ENCODE data around the gene CMTR2.
"Not testable (repeated sequence)": the region's sequence is repeated elsewhere in the genome, so short reads cannot be mapped to it uniquely, and the experiment has no call there.

CMTR2 gene

GRCh38 chr16:71288890-71289731, at the start of gene CMTR2:
TSS of gene CMTR2 (minus strand) at chr16:71289402. CDS start at chr16:71285920, 3,482 bp downstream.
- Mint-ChIP-seq H3K4me1 (peaks cover 13% of the 10 kb centered on the region), H3K9me3 (peaks cover 10 to 17% of the 10 kb centered on the region in 2 donors), H3K27ac (peak within 1 kb of the TSS; percentile 84 to 94), H3K27me3 (peaks cover 25% of the 10 kb centered on the region), H3K4me3 (peak within 1 kb of the TSS; percentile 73 to 94)
- ATAC-seq, result peak; percentile 98
- DNase-seq, result peak; percentile 88 to 95

- Mint-ChIP-seq H3K4me3 (no peak overlapping the region), H3K4me1 (no peaks in the 10 kb centered on the region), H3K27me3 (peaks cover 47% of the 10 kb centered on the region), H3K9me3 (peaks cover 0 to 7% of the 10 kb centered on the region in 2 donors), H3K27ac (no peak overlapping the region)
- ATAC-seq (no peak), DNase-seq (no peak)
Observed at GRCh38 chr16:71338632-71339031, 49.4 kb upstream of the CMTR2 start.

- peaks cover 47% of the 10 kb centered on the region for H3K27me3 Mint-ChIP-seq
- H3K27ac Mint-ChIP-seq, result no peak overlapping the region
- no peaks in the 10 kb centered on the region for H3K4me1 Mint-ChIP-seq
- peaks cover 0 to 7% of the 10 kb centered on the region in 2 donors for H3K9me3 Mint-ChIP-seq
- DNase-seq (no peak), ATAC-seq (no peak)
- H3K4me3 Mint-ChIP-seq, result no peak overlapping the region
Observed at GRCh38 chr16:71338193-71338592, 49.0 kb upstream of the CMTR2 start.

- no peak for DNase-seq
- Mint-ChIP-seq H3K27ac (no peak overlapping the region), H3K9me3 (peaks cover 0 to 7% of the 10 kb centered on the region in 2 donors), H3K4me3 (no peak overlapping the region), H3K4me1 (no peaks in the 10 kb centered on the region), H3K27me3 (peaks cover 47% of the 10 kb centered on the region)
- ATAC-seq, result no peak
Observed at GRCh38 chr16:71337631-71338030, 48.4 kb upstream of the CMTR2 start.

GRCh38 chr16:71328151-71328550, 38.9 kb upstream of the CMTR2 start:
- Mint-ChIP-seq H3K27ac (no peak overlapping the region), H3K9me3 (no peaks in the 10 kb centered on the region), H3K27me3 (no peaks in the 10 kb centered on the region), H3K4me1 (no peaks in the 10 kb centered on the region), H3K4me3 (no peak overlapping the region)
- ATAC-seq, result no peak
- DNase-seq, result no peak

- DNase-seq, result no peak
- Mint-ChIP-seq H3K27ac (no peak overlapping the region), H3K4me1 (no peaks in the 10 kb centered on the region), H3K9me3 (no peaks in the 10 kb centered on the region), H3K27me3 (no peaks in the 10 kb centered on the region), H3K4me3 (no peak overlapping the region)
- no peak for ATAC-seq
Observed at GRCh38 chr16:71327720-71328119, 38.5 kb upstream of the CMTR2 start.

- Mint-ChIP-seq H3K27me3 (no peaks in the 10 kb centered on the region), H3K27ac (no peak overlapping the region), H3K4me3 (no peak overlapping the region), H3K4me1 (no peaks in the 10 kb centered on the region), H3K9me3 (no peaks in the 10 kb centered on the region)
- no peak for ATAC-seq
- no peak for DNase-seq
Observed at GRCh38 chr16:71319999-71320398, 30.8 kb upstream of the CMTR2 start.

GRCh38 chr16:71315269-71315668, 26.1 kb upstream of the CMTR2 start:
- Mint-ChIP-seq H3K4me1 (no peaks in the 10 kb centered on the region), H3K9me3 (no peaks in the 10 kb centered on the region), H3K4me3 (no peak overlapping the region), H3K27me3 (peaks cover 37% of the 10 kb centered on the region), H3K27ac (no peak overlapping the region)
- ATAC-seq (no peak), DNase-seq (no peak)

- H3K27me3 Mint-ChIP-seq, result peaks cover 50% of the 10 kb centered on the region
- not testable (repeated sequence) for ATAC-seq
Observed at GRCh38 chr16:71313591-71313990, 24.4 kb upstream of the CMTR2 start.

GRCh38 chr16:71311553-71312158, 22.5 kb upstream of the CMTR2 start:
- Mint-ChIP-seq H3K4me3 (no peak overlapping the region), H3K27ac (no peak overlapping the region), H3K4me1 (no peaks in the 10 kb centered on the region), H3K9me3 (no peaks in the 10 kb centered on the region), H3K27me3 (peaks cover 67% of the 10 kb centered on the region)
- ATAC-seq, result no peak
- peak; percentile 23 to 26 for DNase-seq

More at GRCh38 chr16:71313591-71313990, 24.4 kb upstream of the CMTR2 start:
- not testable (repeated sequence) for H3K4me3 Mint-ChIP-seq, H3K4me1 Mint-ChIP-seq, H3K27ac Mint-ChIP-seq, DNase-seq, H3K9me3 Mint-ChIP-seq

- H3K27ac Mint-ChIP-seq, result no peak overlapping the region
- H3K9me3 Mint-ChIP-seq, result no peaks in the 10 kb centered on the region
- no peak overlapping the region for H3K4me3 Mint-ChIP-seq
- peaks cover 32% of the 10 kb centered on the region for H3K27me3 Mint-ChIP-seq
- no peak for ATAC-seq
- no peak for DNase-seq
- no peaks in the 10 kb centered on the region for H3K4me1 Mint-ChIP-seq
Observed at GRCh38 chr16:71303938-71304337, 14.7 kb upstream of the CMTR2 start.

GRCh38 chr16:71297341-71297634, 8.1 kb upstream of the CMTR2 start:
- H3K9me3 Mint-ChIP-seq, result peaks cover 0 to 5% of the 10 kb centered on the region in 2 donors

GRCh38 chr16:71296584-71297340, 7.6 kb upstream of the CMTR2 start:
- no peak overlapping the region for H3K27ac Mint-ChIP-seq
- H3K27me3 Mint-ChIP-seq, result peaks cover 55% of the 10 kb centered on the region

More at GRCh38 chr16:71297341-71297634, 8.1 kb upstream of the CMTR2 start:
- ATAC-seq (no peak), DNase-seq (no peak)
- peaks cover 49% of the 10 kb centered on the region for H3K27me3 Mint-ChIP-seq
- H3K4me1 Mint-ChIP-seq, result no peaks in the 10 kb centered on the region
- no peak overlapping the region for H3K27ac Mint-ChIP-seq
- H3K4me3 Mint-ChIP-seq, result no peak overlapping the region

GRCh38 chr16:71295950-71296349, 6.7 kb upstream of the CMTR2 start:
- H3K9me3 Mint-ChIP-seq, result peaks cover 0 to 5% of the 10 kb centered on the region in 2 donors
- H3K27ac Mint-ChIP-seq, result no peak overlapping the region
- no peak overlapping the region for H3K4me3 Mint-ChIP-seq
- peaks cover 59% of the 10 kb centered on the region for H3K27me3 Mint-ChIP-seq
- DNase-seq (no peak), ATAC-seq (no peak)
- H3K4me1 Mint-ChIP-seq, result no peaks in the 10 kb centered on the region

More at GRCh38 chr16:71296584-71297340, 7.6 kb upstream of the CMTR2 start:
- ATAC-seq (no peak), DNase-seq (no peak)
- no peaks in the 10 kb centered on the region for H3K4me1 Mint-ChIP-seq
- H3K9me3 Mint-ChIP-seq, result peaks cover 0 to 5% of the 10 kb centered on the region in 2 donors
- H3K4me3 Mint-ChIP-seq, result no peak overlapping the region

GRCh38 chr16:71293919-71294318, 4.7 kb upstream of the CMTR2 start:
- no peak for ATAC-seq

GRCh38 chr16:71292095-71292494, 2.9 kb upstream of the CMTR2 start:
- Mint-ChIP-seq H3K4me1 (peaks cover 13% of the 10 kb centered on the region), H3K27me3 (peaks cover 26% of the 10 kb centered on the region)
- H3K9me3 Mint-ChIP-seq, H3K4me3 Mint-ChIP-seq, DNase-seq, ATAC-seq, H3K27ac Mint-ChIP-seq: not testable (repeated sequence)

More at GRCh38 chr16:71293919-71294318, 4.7 kb upstream of the CMTR2 start:
- Mint-ChIP-seq H3K9me3 (peaks cover 0 to 5% of the 10 kb centered on the region in 2 donors), H3K27me3 (peaks cover 44% of the 10 kb centered on the region), H3K4me1 (no peaks in the 10 kb centered on the region), H3K4me3 (no peak overlapping the region), H3K27ac (no peak overlapping the region)
- no peak for DNase-seq

Data from stimulated activated naive CD8-positive, alpha-beta T cell treated with anti-CD3 and anti-CD28 coated beads, Interleukin-15, amount 100 ng/mL, for 72 hours (primary cell).